Astrocyte (in vitro differentiated cells and primary cell): ENCODE results near the gene COPB2. TPM values are rescaled to one million over a fixed set of nuclear protein-coding genes. Genes with fewer than 3 reads are reported as not detected.

Experiments
- DNase-seq: peaks from one replicate; pipeline ENCODE4 v3.0.0-alpha.2; 2010; ENCODE audit warnings: low read depth
- FAIRE-seq: peaks from 2 replicates; lab custom pipeline; 2011; peaks lifted over from hg19 to GRCh38; lab: Jason Lieb, UNC
- H2AFZ ChIP-seq: 2 replicates; pipeline ENCODE4 v1.6.0; 2012; ENCODE audit warnings: low read depth, low read length, inconsistent platforms
- H3K27ac ChIP-seq: 2 replicates; pipeline ENCODE4 v1.5.1; 2011; ENCODE audit warnings: low read depth, low read length, inconsistent platforms
- H3K27me3 ChIP-seq: 2 replicates; pipeline ENCODE4 v1.6.0; 2011; ENCODE audit warnings: low read length, inconsistent platforms; ENCODE audit not compliant: insufficient read depth
- H3K36me3 ChIP-seq: 2 replicates; pipeline ENCODE4 v1.5.1; 2011; ENCODE audit warnings: low read length, inconsistent platforms; ENCODE audit not compliant: insufficient read depth
- H3K4me1 ChIP-seq: 2 replicates; pipeline ENCODE4 v1.5.1; 2011; ENCODE audit warnings: low read length, inconsistent platforms; ENCODE audit not compliant: insufficient read depth
- H3K4me2 ChIP-seq: 2 replicates; pipeline ENCODE4 v1.6.0; 2012; ENCODE audit warnings: low read length, inconsistent platforms
- H3K4me3 ChIP-seq: 2 replicates; pipeline ENCODE4 v1.5.1; 2011; ENCODE audit warnings: low read depth, mild to moderate bottlenecking, low read length, inconsistent platforms; ENCODE audit not compliant: insufficient read depth
- H3K79me2 ChIP-seq: 2 replicates; pipeline ENCODE4 v1.6.0; 2012; ENCODE audit warnings: mild to moderate bottlenecking, low read length, inconsistent platforms; ENCODE audit not compliant: insufficient read depth
- H3K9ac ChIP-seq: 2 replicates; pipeline ENCODE4 v1.6.0; 2012; ENCODE audit warnings: mild to moderate bottlenecking, low read length, inconsistent platforms
- H3K9me3 ChIP-seq: 2 replicates; pipeline ENCODE4 v1.5.1; 2012; ENCODE audit warnings: low read depth, mild to moderate bottlenecking, low read length, inconsistent platforms; ENCODE audit not compliant: insufficient read depth
- H4K20me1 ChIP-seq: 2 replicates; pipeline ENCODE4 v1.6.0; 2012; ENCODE audit warnings: low read length, inconsistent platforms; ENCODE audit not compliant: insufficient read depth
- H3K27ac Mint-ChIP-seq: one replicate; pipeline ENCODE4 v1.8.0; 2021; ENCODE audit warnings: mild to moderate bottlenecking, mixed read lengths; ENCODE audit not compliant: unreplicated experiment
- H3K27me3 Mint-ChIP-seq: one replicate; pipeline ENCODE4 v1.8.0; 2021; ENCODE audit warnings: low read depth, mixed read lengths; ENCODE audit not compliant: unreplicated experiment
- H3K36me3 Mint-ChIP-seq: one replicate; pipeline ENCODE4 v1.8.0; 2021; ENCODE audit warnings: low read depth, mixed read lengths; ENCODE audit not compliant: unreplicated experiment
- H3K4me1 Mint-ChIP-seq: one replicate; pipeline ENCODE4 v1.8.0; 2021; ENCODE audit warnings: low read depth, mixed read lengths; ENCODE audit not compliant: unreplicated experiment
- H3K4me3 Mint-ChIP-seq: one replicate; pipeline ENCODE4 v1.8.0; 2021; ENCODE audit warnings: mild to moderate bottlenecking, moderate library complexity, mixed read lengths; ENCODE audit not compliant: unreplicated experiment
- H3K9me3 Mint-ChIP-seq: one replicate; pipeline ENCODE4 v1.8.0; 2021; ENCODE audit warnings: mild to moderate bottlenecking, mixed read lengths; ENCODE audit not compliant: unreplicated experiment
- EZH2 ChIP-seq: IDR thresholded peaks from 2 replicates; pipeline ENCODE4 v1.6.1; 2012; ENCODE audit warnings: mild to moderate bottlenecking, low read length, inconsistent platforms; ENCODE audit not compliant: insufficient read depth
- total RNA-seq: library from RNA; stranded (reverse); gene quantifications from 2 replicates; pipeline ENCODE4 v1.2.1, GENCODE V29; 2021
- TF ChIP-seq, protein P1 (sequence below): IDR thresholded peaks from 2 replicates; pipeline ENCODE4 v1.5.1; 2011; ENCODE audit warnings: low read depth, mild to moderate bottlenecking, inconsistent platforms, low read length, moderate library complexity; ENCODE audit not compliant: insufficient read depth

COPB2 gene
- total RNA-seq, 1 donor from 2014 or later: 269 TPM

DNA sequence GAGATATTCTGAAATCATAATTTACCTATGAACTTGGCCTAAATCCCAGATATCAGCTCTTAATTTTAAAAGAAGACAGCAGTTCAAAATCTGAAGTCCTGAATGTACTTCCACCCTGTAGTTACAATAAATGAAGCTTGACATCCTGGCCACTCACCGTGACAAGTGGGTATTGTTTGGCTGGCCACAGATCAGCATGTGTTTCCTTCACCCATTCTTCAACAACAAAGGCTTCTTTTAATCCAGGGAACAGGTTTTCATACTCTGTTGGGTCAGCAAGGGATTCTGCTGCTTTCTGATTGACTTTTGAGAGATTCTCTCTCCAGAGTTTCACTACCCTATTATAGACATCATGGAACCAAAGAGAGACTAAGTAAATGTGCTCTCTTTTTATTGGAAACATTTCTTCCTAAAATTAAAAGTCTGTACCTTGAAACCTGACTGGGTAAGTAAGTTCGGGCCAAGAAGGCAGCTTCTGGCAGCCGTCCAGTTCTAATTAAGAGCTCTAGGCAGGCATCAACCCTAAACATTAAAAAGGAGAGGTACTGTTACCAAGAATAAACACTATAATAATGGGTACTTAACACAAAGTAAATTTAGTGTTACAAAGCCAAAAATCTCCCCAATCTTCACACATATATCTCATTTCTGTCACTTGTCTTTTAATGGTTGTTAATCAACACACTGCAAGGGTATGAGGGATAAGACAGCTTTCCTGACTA is 30.4 kb downstream of the COPB2 start:
- FAIRE-seq (peak; percentile 13), DNase-seq (no peak)
- no peak overlapping the region for H3K4me3 ChIP-seq
- no peaks in the 10 kb centered on the region for H3K4me1 ChIP-seq
- no peak overlapping the region for H3K4me3 Mint-ChIP-seq
- H3K36me3 ChIP-seq: peaks cover 87% of the 10 kb centered on the region
- H3K27ac ChIP-seq: no peak overlapping the region
- no peak overlapping the region for H3K9ac ChIP-seq
- H3K27me3 Mint-ChIP-seq: no peaks in the 10 kb centered on the region
- H3K36me3 Mint-ChIP-seq: peaks cover 34% of the 10 kb centered on the region
- H3K27me3 ChIP-seq: no peaks in the 10 kb centered on the region
- H3K4me1 Mint-ChIP-seq: peaks cover 7% of the 10 kb centered on the region
- no peak overlapping the region for H2AFZ ChIP-seq
- no peak overlapping the region for H3K27ac Mint-ChIP-seq
- no peak overlapping the region for H3K4me2 ChIP-seq
- TF ChIP-seq, protein P1, sequence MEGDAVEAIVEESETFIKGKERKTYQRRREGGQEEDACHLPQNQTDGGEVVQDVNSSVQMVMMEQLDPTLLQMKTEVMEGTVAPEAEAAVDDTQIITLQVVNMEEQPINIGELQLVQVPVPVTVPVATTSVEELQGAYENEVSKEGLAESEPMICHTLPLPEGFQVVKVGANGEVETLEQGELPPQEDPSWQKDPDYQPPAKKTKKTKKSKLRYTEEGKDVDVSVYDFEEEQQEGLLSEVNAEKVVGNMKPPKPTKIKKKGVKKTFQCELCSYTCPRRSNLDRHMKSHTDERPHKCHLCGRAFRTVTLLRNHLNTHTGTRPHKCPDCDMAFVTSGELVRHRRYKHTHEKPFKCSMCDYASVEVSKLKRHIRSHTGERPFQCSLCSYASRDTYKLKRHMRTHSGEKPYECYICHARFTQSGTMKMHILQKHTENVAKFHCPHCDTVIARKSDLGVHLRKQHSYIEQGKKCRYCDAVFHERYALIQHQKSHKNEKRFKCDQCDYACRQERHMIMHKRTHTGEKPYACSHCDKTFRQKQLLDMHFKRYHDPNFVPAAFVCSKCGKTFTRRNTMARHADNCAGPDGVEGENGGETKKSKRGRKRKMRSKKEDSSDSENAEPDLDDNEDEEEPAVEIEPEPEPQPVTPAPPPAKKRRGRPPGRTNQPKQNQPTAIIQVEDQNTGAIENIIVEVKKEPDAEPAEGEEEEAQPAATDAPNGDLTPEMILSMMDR: no peak
- no peak for TF ChIP-seq EZH2
- H3K79me2 ChIP-seq: peaks cover 22% of the 10 kb centered on the region
- peaks cover 53% of the 10 kb centered on the region for H4K20me1 ChIP-seq
- H3K9me3 Mint-ChIP-seq: no peaks in the 10 kb centered on the region
- H3K9me3 ChIP-seq: no peaks in the 10 kb centered on the region

DNA sequence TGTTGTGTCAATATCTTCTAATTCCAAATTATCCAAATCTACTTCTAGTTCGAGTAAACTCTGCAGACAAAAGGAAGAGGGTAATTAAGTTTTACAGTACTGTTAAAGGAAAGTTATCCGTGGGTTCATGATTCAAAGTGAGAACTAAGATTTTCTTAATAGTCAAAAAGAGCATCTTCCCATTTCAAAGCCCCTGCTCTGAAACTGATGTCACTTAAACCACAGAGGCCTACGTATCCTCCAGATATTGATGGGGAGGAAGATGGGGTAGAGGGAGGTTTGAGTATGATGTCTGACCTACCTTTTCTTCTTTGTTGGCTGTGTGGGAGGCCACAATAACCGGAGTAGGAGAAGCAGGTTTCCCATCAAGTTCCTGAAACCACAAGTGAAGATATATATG is 31.5 kb downstream of the COPB2 start:
- no peak overlapping the region for H3K4me2 ChIP-seq
- TF ChIP-seq, protein P1: no peak
- no peak for TF ChIP-seq EZH2
- peak overlapping the region; percentile 0 for H3K27ac Mint-ChIP-seq
- no peak for DNase-seq
- H3K4me3 ChIP-seq: no peak overlapping the region
- peaks cover 11% of the 10 kb centered on the region for H3K79me2 ChIP-seq
- H3K4me3 Mint-ChIP-seq: no peak overlapping the region
- H3K4me1 Mint-ChIP-seq: peaks cover 7% of the 10 kb centered on the region
- no peaks in the 10 kb centered on the region for H3K27me3 ChIP-seq
- H3K4me1 ChIP-seq: no peaks in the 10 kb centered on the region
- no peak overlapping the region for H2AFZ ChIP-seq
- H3K36me3 ChIP-seq: peaks cover 78% of the 10 kb centered on the region
- FAIRE-seq: no peak
- peaks cover 34% of the 10 kb centered on the region for H3K36me3 Mint-ChIP-seq
- peaks cover 42% of the 10 kb centered on the region for H4K20me1 ChIP-seq
- no peak overlapping the region for H3K27ac ChIP-seq
- H3K9ac ChIP-seq: no peak overlapping the region
- no peaks in the 10 kb centered on the region for H3K9me3 Mint-ChIP-seq
- no peaks in the 10 kb centered on the region for H3K9me3 ChIP-seq
- no peaks in the 10 kb centered on the region for H3K27me3 Mint-ChIP-seq

DNA sequence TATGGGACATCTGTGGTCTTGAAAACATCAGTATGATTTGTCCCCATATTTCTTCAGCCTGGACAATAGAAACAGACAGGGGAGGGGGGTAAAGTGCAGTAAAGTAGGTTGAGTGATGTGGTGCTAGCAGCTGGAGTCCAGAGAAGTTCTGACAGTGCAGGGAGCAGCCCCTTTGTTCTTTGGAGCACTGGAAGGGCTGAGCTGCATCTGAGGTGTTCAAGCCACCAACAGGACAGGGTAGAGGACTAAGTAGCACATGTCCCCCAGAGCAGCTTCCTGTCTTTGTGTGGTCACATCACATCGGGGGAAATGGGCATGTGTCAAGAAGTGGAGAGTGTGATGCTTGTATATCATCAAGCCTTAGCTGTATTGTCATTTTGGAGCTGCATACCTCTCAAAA is 33.6 kb downstream of the COPB2 start:
- Mint-ChIP-seq H3K4me3 (no peak overlapping the region), H3K4me1 (peaks cover 10% of the 10 kb centered on the region), H3K36me3 (peaks cover 31% of the 10 kb centered on the region), H3K27ac (no peak overlapping the region), H3K9me3 (no peaks in the 10 kb centered on the region), H3K27me3 (no peaks in the 10 kb centered on the region)
- H3K36me3 ChIP-seq: peaks cover 70% of the 10 kb centered on the region
- no peaks in the 10 kb centered on the region for H3K27me3 ChIP-seq
- no peaks in the 10 kb centered on the region for H3K4me1 ChIP-seq
- H3K9ac ChIP-seq: no peak overlapping the region
- no peaks in the 10 kb centered on the region for H3K9me3 ChIP-seq
- peaks cover 32% of the 10 kb centered on the region for H4K20me1 ChIP-seq
- H3K4me3 ChIP-seq: no peak overlapping the region
- TF ChIP-seq, protein P1: no peak
- TF ChIP-seq EZH2: no peak
- DNase-seq (no peak), FAIRE-seq (no peak)
- peaks cover 4% of the 10 kb centered on the region for H3K79me2 ChIP-seq
- H3K27ac ChIP-seq: no peak overlapping the region
- no peak overlapping the region for H2AFZ ChIP-seq
- no peak overlapping the region for H3K4me2 ChIP-seq
